Kidney epithelial cell (primary cell): ENCODE results near the gene YTHDF1. TPM values are rescaled to one million over a fixed set of nuclear protein-coding genes. Genes with fewer than 3 reads are reported as not detected.

ENCODE experiments used
- DNase-seq: peaks from one replicate; pipeline ENCODE4 v3.0.0-alpha.2; 2010; ENCODE audit warnings: low read depth
- H3K27me3 ChIP-seq: 2 replicates; pipeline ENCODE4 v1.6.0; 2011; ENCODE audit warnings: low read length; ENCODE audit not compliant: control insufficient read depth, insufficient read depth
- H3K36me3 ChIP-seq: 2 replicates; pipeline ENCODE4 v1.5.1; 2011; ENCODE audit warnings: low read length; ENCODE audit not compliant: control insufficient read depth, insufficient read depth
- H3K4me3 ChIP-seq: 2 replicates; pipeline ENCODE4 v1.5.1; 2011; ENCODE audit warnings: low read depth, mild to moderate bottlenecking, control low read depth, low read length
- total RNA-seq: library from RNA; depleted of rRNA; stranded (reverse); fragments of >200 nt; gene quantifications from 2 replicates; pipeline ENCODE4 v1.2.3, GENCODE V29; 2015
- TF ChIP-seq, protein P1 (sequence below): IDR thresholded peaks from 2 replicates; pipeline ENCODE4 v1.5.1; 2011; ENCODE audit warnings: mild to moderate bottlenecking, moderate library complexity, low read length, control low read depth, inconsistent platforms; ENCODE audit not compliant: insufficient read depth, poor library complexity, severe bottlenecking

Gene YTHDF1
- total RNA-seq, 1 donor from 2014 or later: 54.8 TPM

DNA sequence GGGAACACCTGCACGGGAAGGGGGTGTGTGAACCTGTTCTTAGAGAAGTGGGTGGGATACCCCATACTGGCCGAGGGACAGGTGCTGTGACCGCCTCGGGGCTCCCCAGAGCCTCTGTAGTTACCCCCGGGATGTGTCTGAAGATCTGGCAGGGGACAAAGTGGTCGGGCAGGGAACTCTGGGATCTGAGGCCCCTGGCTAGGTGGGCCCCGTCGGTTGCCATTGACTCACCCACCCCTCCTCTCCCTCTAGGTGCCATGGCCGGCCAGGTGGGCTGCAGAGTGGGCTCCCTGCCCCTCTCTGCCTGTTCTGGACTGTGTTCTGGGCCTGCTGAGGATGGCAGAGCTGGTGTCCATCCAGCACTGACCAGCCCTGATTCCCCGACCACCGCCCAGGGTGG, 24.1 kb upstream of the YTHDF1 start:
- Histone ChIP-seq H3K36me3 (no peaks in the 10 kb centered on the region), H3K27me3 (peaks cover 2% of the 10 kb centered on the region), H3K4me3 (no peak overlapping the region)
- DNase-seq: no peak
- TF ChIP-seq, protein P1, sequence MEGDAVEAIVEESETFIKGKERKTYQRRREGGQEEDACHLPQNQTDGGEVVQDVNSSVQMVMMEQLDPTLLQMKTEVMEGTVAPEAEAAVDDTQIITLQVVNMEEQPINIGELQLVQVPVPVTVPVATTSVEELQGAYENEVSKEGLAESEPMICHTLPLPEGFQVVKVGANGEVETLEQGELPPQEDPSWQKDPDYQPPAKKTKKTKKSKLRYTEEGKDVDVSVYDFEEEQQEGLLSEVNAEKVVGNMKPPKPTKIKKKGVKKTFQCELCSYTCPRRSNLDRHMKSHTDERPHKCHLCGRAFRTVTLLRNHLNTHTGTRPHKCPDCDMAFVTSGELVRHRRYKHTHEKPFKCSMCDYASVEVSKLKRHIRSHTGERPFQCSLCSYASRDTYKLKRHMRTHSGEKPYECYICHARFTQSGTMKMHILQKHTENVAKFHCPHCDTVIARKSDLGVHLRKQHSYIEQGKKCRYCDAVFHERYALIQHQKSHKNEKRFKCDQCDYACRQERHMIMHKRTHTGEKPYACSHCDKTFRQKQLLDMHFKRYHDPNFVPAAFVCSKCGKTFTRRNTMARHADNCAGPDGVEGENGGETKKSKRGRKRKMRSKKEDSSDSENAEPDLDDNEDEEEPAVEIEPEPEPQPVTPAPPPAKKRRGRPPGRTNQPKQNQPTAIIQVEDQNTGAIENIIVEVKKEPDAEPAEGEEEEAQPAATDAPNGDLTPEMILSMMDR: no peak

DNA sequence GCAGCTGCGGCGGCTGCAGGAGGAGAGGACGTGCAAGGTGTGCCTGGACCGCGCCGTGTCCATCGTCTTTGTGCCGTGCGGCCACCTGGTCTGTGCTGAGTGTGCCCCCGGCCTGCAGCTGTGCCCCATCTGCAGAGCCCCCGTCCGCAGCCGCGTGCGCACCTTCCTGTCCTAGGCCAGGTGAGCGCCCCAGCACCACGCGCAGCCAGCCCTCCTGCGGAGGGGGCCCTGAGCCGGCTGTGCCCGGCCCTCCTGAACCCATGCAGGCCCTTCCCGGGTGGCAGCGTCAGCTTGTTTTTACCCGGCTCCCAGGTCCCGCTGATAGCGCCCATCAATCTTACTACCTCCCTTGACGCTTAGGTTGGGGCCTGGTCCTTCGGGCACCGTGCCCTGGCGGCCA, 23.5 kb upstream of the YTHDF1 start:
- no peaks in the 10 kb centered on the region for H3K36me3 ChIP-seq
- TF ChIP-seq, protein P1: no peak
- DNase-seq: no peak
- peaks cover 2% of the 10 kb centered on the region for H3K27me3 ChIP-seq
- H3K4me3 ChIP-seq: no peak overlapping the region

DNA sequence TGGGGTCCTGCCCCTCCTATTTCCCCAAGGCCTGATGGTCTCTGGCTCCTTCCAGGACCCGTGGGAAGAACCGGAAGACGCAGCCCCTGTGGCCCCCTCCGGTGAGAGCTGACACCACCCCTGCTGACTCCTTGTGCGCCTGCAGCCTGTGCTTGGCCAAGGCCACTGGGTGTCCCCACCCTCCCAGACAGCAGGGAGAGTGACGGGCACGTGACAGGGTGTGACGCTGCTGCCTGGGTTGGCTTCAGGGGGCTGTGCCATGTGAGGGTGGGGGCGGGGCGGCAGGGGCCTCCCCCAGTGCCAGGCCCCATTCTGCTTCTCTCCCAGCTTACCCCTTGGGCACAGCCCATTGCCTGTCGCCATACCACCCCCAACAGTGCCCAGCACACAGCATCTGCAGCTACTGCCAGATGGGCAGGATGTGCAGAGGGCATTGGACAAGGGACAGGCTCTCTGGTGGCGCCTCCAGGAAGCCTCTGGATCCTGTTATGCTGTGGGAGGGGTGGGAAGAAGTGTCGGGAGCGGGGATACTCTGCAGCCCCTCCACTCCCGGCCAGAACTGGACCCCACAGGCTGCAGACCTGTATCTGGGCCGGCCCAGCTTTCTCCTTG, 22.7 kb upstream of the YTHDF1 start:
- no peaks in the 10 kb centered on the region for H3K36me3 ChIP-seq
- H3K27me3 ChIP-seq: peaks cover 2% of the 10 kb centered on the region
- TF ChIP-seq, protein P1: no peak
- H3K4me3 ChIP-seq: no peak overlapping the region
- DNase-seq: no peak

- Histone ChIP-seq H3K4me3 (no peak overlapping the region), H3K36me3 (no peaks in the 10 kb centered on the region), H3K27me3 (peaks cover 2% of the 10 kb centered on the region)
- DNase-seq: no peak
- TF ChIP-seq, protein P1: no peak
Observed at GRCh38 chr20:63238031-63238430, 22.1 kb upstream of the YTHDF1 start.

- TF ChIP-seq, protein P1: no peak
- DNase-seq: no peak
- no peak overlapping the region for H3K4me3 ChIP-seq
Observed at GRCh38 chr20:63236116-63236837, 20.3 kb upstream of the YTHDF1 start.

More at GRCh38 chr20:63236116-63236837, 20.3 kb upstream of the YTHDF1 start:
- Histone ChIP-seq H3K36me3 (no peaks in the 10 kb centered on the region), H3K27me3 (peaks cover 2% of the 10 kb centered on the region)
